ENCODE results near the gene INPP1.
A peak's percentile ranks its signal among the peaks of the same experiment; 100 is the strongest.

The INPP1 gene

DNA sequence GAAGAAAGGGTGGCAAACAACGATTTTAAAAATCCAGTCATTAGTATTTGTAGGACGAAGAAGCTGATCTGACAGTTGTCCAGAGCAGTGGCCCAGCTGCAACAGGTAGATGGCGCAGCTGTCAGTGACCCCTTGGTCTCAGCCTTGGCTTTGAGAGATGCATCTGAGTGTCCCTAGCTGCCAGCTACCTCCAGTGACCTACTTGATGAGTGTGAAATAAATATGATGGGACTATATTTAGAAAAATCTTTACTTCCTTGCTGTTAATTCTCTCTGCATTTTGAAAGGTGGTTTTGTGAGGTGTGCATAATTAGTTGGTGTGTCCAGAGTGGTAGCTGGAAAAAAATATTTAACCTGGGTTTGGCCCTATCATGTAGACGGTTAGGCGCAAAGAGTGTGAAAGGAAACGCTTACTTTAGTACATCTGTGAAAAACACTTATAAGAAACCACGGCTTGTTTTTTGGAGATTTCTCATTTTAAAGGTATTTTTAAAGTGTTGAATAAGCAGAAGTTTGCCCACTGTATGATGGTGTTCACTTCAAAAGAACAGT, 963 bp downstream of the INPP1 start:
- no peak overlapping the region for H2AFZ ChIP-seq (ENCODE audit: low read length)
- no peaks in the 10 kb centered on the region for H3K36me3 ChIP-seq (ENCODE audit: insufficient read depth, low read length)
- TF ChIP-seq, protein P1, sequence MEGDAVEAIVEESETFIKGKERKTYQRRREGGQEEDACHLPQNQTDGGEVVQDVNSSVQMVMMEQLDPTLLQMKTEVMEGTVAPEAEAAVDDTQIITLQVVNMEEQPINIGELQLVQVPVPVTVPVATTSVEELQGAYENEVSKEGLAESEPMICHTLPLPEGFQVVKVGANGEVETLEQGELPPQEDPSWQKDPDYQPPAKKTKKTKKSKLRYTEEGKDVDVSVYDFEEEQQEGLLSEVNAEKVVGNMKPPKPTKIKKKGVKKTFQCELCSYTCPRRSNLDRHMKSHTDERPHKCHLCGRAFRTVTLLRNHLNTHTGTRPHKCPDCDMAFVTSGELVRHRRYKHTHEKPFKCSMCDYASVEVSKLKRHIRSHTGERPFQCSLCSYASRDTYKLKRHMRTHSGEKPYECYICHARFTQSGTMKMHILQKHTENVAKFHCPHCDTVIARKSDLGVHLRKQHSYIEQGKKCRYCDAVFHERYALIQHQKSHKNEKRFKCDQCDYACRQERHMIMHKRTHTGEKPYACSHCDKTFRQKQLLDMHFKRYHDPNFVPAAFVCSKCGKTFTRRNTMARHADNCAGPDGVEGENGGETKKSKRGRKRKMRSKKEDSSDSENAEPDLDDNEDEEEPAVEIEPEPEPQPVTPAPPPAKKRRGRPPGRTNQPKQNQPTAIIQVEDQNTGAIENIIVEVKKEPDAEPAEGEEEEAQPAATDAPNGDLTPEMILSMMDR (IDR thresholded peaks at IDR 0.05; ENCODE audit: low read length) = peak; percentile 36; the same call in 1 of the 2 replicates
- TF ChIP-seq EZH2 (IDR thresholded peaks at IDR 0.05; ENCODE audit: borderline replicate concordance, low read length) = no peak
- H3K27ac ChIP-seq (ENCODE audit: low read depth, low read length, poor library complexity, severe bottlenecking) = no peak overlapping the region
- H3K79me2 ChIP-seq (ENCODE audit: insufficient read depth, low read length) = no peaks in the 10 kb centered on the region
- H3K9ac ChIP-seq (ENCODE audit: low read length) = no peak overlapping the region; the same call in 1 of the 2 replicates
- no peaks in the 10 kb centered on the region for H3F3A ChIP-seq (ENCODE audit: insufficient read depth, low read length)
- peak overlapping the region; percentile 56 for H3K4me3 ChIP-seq (ENCODE audit: low read depth, low read length, poor library complexity, severe bottlenecking)
- H3K9me2 ChIP-seq (ENCODE audit: low read depth, low read length) = no peaks in the 10 kb centered on the region
- no peaks in the 10 kb centered on the region for H4K20me1 ChIP-seq (ENCODE audit: insufficient read depth, low read length)
- H3K27me3 ChIP-seq (ENCODE audit: insufficient read depth, low read length) = no peaks in the 10 kb centered on the region
- H3K9me3 ChIP-seq (ENCODE audit: low read length) = no peaks in the 10 kb centered on the region
- H3K4me2 ChIP-seq (ENCODE audit: low read length) = peak overlapping the region; percentile 81
- peaks cover 14% of the 10 kb centered on the region for H3K4me1 ChIP-seq (ENCODE audit: insufficient read depth, low read length, severe bottlenecking)

DNA sequence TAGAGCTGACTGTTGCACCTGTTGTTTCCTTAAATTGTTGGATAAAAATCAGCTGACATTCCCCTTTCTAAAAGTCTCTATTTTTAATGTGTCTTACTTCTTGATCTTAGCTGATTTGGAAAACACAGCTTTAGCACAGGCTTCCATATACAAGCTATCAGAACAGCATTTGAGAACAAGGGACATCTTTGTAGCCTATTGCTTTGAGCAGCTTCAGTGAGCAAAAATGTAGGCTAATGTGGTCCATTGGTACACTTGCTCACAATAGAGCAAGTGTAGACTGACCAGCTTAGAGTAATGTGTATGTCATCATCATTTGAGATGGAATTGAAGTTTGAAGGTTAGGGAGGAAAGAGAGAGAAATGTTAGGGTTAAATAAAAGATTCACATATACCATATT, 7.0 kb downstream of the INPP1 start:
- Histone ChIP-seq H3K27me3 (ENCODE audit: insufficient read depth, low read length) (no peaks in the 10 kb centered on the region), H3K4me1 (ENCODE audit: insufficient read depth, low read length, severe bottlenecking) (no peaks in the 10 kb centered on the region), H3F3A (ENCODE audit: insufficient read depth, low read length) (no peaks in the 10 kb centered on the region), H3K9me3 (ENCODE audit: low read length) (no peaks in the 10 kb centered on the region), H4K20me1 (ENCODE audit: insufficient read depth, low read length) (no peaks in the 10 kb centered on the region), H3K4me3 (ENCODE audit: low read depth, low read length, poor library complexity, severe bottlenecking) (no peak overlapping the region), H2AFZ (ENCODE audit: low read length) (no peak overlapping the region), H3K36me3 (ENCODE audit: insufficient read depth, low read length) (no peaks in the 10 kb centered on the region), H3K27ac (ENCODE audit: low read depth, low read length, poor library complexity, severe bottlenecking) (no peak overlapping the region), H3K4me2 (ENCODE audit: low read length) (no peak overlapping the region), H3K79me2 (ENCODE audit: insufficient read depth, low read length) (no peaks in the 10 kb centered on the region), H3K9me2 (ENCODE audit: low read depth, low read length) (no peaks in the 10 kb centered on the region), H3K9ac (ENCODE audit: low read length) (no peak overlapping the region)
- TF ChIP-seq, protein P1 (IDR thresholded peaks at IDR 0.05; ENCODE audit: low read length) = no peak
- no peak for TF ChIP-seq EZH2 (IDR thresholded peaks at IDR 0.05; ENCODE audit: borderline replicate concordance, low read length)

DNA sequence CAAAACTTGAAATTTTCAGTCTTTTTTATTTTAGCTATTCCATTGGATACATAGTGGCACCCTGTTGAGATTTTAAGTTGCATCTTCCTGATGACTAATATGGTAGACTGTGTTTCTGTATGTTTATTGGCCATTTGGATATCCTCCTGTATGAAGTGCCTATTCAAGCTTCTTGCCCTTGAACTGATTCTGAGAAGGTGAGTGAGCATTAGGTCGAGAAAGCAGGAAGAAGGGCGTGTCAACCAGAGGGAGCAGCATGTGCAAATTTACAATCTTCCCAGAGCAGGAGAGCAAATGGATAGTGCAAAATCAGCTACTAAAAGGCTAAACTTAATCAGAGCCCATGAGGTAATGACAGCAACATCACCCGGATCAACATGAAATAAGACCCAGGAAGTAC, 8.6 kb downstream of the INPP1 start:
- Histone ChIP-seq H2AFZ (ENCODE audit: low read length) (no peak overlapping the region), H3K36me3 (ENCODE audit: insufficient read depth, low read length) (no peaks in the 10 kb centered on the region), H3K27ac (ENCODE audit: low read depth, low read length, poor library complexity, severe bottlenecking) (no peak overlapping the region), H3K9me2 (ENCODE audit: low read depth, low read length) (no peaks in the 10 kb centered on the region), H3K9me3 (ENCODE audit: low read length) (no peaks in the 10 kb centered on the region), H3K4me1 (ENCODE audit: insufficient read depth, low read length, severe bottlenecking) (no peaks in the 10 kb centered on the region), H3F3A (ENCODE audit: insufficient read depth, low read length) (no peaks in the 10 kb centered on the region), H3K4me2 (ENCODE audit: low read length) (no peak overlapping the region), H4K20me1 (ENCODE audit: insufficient read depth, low read length) (no peaks in the 10 kb centered on the region), H3K27me3 (ENCODE audit: insufficient read depth, low read length) (no peaks in the 10 kb centered on the region), H3K4me3 (ENCODE audit: low read depth, low read length, poor library complexity, severe bottlenecking) (no peak overlapping the region), H3K9ac (ENCODE audit: low read length) (no peak overlapping the region), H3K79me2 (ENCODE audit: insufficient read depth, low read length) (no peaks in the 10 kb centered on the region)
- TF ChIP-seq, protein P1 (IDR thresholded peaks at IDR 0.05; ENCODE audit: low read length) = no peak
- no peak for TF ChIP-seq EZH2 (IDR thresholded peaks at IDR 0.05; ENCODE audit: borderline replicate concordance, low read length)

All from OCI-LY1 (cell line).